HepG2 (cell line): ENCODE data around the gene TLR3. TPM values are rescaled to one million over a fixed set of nuclear protein-coding genes. Genes with fewer than 3 reads are reported as not detected.

Experiments
- EEA1 ChIP-seq: sonication (generic); formaldehyde crosslinking; IDR thresholded peaks from 2 replicates; pipeline ENCODE4 v1.5.1; 2020; ENCODE audit warnings: mild to moderate bottlenecking, missing genetic modification reagents, borderline replicate concordance
- ELF3 ChIP-seq: IDR thresholded peaks from 2 replicates; pipeline ENCODE4 v1.6.1; 2016; ENCODE audit warnings: missing genetic modification reagents, missing compliant biosample characterization
- MXD4 ChIP-seq: IDR thresholded peaks from 2 replicates; pipeline ENCODE4 v1.6.1; 2016; ENCODE audit warnings: mild to moderate bottlenecking, missing biosample characterization, missing genetic modification reagents
- SIX1 ChIP-seq: sonication (generic); formaldehyde crosslinking; IDR thresholded peaks from 2 replicates; pipeline ENCODE4 v1.4.0; 2020; ENCODE audit warnings: missing genetic modification reagents, borderline replicate concordance
- SMAD3 ChIP-seq: sonication (generic); formaldehyde crosslinking; IDR thresholded peaks from 2 replicates; pipeline ENCODE4 v1.4.0; 2020; ENCODE audit warnings: missing genetic modification reagents
- SMC3 ChIP-seq: IDR thresholded peaks from 2 replicates; pipeline ENCODE4 v1.6.1; 2011; ENCODE audit warnings: low read length, improper control_type of control experiment
- TARDBP ChIP-seq: sonication (generic); formaldehyde crosslinking; IDR thresholded peaks from 2 replicates; pipeline ENCODE4 v1.8.0; 2022; ENCODE audit warnings: mild to moderate bottlenecking, missing genetic modification reagents
- ZMYM3 ChIP-seq: sonication (generic); formaldehyde crosslinking; IDR thresholded peaks from 2 replicates; pipeline ENCODE4 v1.5.1; 2020; ENCODE audit warnings: mild to moderate bottlenecking, missing genetic modification reagents
- ZMYM4 ChIP-seq: sonication (generic); formaldehyde crosslinking; IDR thresholded peaks from 2 replicates; pipeline ENCODE4 v1.8.1; 2023; ENCODE audit warnings: mild to moderate bottlenecking, missing genetic modification reagents
- ZNF160 ChIP-seq: sonication (generic); formaldehyde crosslinking; IDR thresholded peaks from 2 replicates; pipeline ENCODE4 v1.8.0; 2022; ENCODE audit warnings: mild to moderate bottlenecking, inconsistent platforms, missing genetic modification reagents
- ZNF777 ChIP-seq: sonication (generic); formaldehyde crosslinking; IDR thresholded peaks from 2 replicates; pipeline ENCODE4 v1.4.0; 2020; ENCODE audit warnings: missing genetic modification reagents
- ZNF780A ChIP-seq: sonication (generic); formaldehyde crosslinking; IDR thresholded peaks from 2 replicates; pipeline ENCODE4 v1.8.0; 2022; ENCODE audit warnings: mild to moderate bottlenecking, missing genetic modification reagents, moderate library complexity
- polyA plus RNA-seq, 8 experiments: library from polyadenylated mRNA; depleted of rRNA in 3 of 8; stranded (reverse) in 7 of 8; unstranded in 1 of 8; fragments of >200 nt; fragmentation: Illumina TruSeq in 4 of 8; extraction: Trizol in 4 of 8; gene quantifications; 2 replicates each; pipeline versions ENCODE4 v1.2.1 to v1.2.3, GENCODE V29; 2011 to 2016; ENCODE audit warnings: low read depth in 4 of 8, missing spikeins in 1 of 8, mixed read lengths in 1 of 8; ENCODE audit not compliant: insufficient read depth in 1 of 8
- total RNA-seq, 5 experiments: library from RNA; depleted of rRNA; stranded (reverse); fragments of >200 nt; fragmentation: Illumina TruSeq; extraction: Trizol; gene quantifications; 2 replicates each; pipeline ENCODE4 v1.2.3, GENCODE V29; 2016; ENCODE audit warnings: low read depth in 1 of 5
- TF ChIP-seq, protein P1 (sequence below): IDR thresholded peaks from 2 replicates; pipeline ENCODE4 v1.4.0; 2020; ENCODE audit warnings: mild to moderate bottlenecking, missing genetic modification reagents
- TF ChIP-seq, protein P2 (sequence below): sonication (generic); formaldehyde crosslinking; IDR thresholded peaks from 2 replicates; pipeline ENCODE4 v1.4.0; 2020; ENCODE audit warnings: mild to moderate bottlenecking, missing genetic modification reagents
- TF ChIP-seq, protein P3 (sequence below): sonication (generic); formaldehyde crosslinking; IDR thresholded peaks from 2 replicates; pipeline ENCODE4 v1.5.1; 2020; ENCODE audit warnings: mild to moderate bottlenecking, missing genetic modification reagents
- TF ChIP-seq, protein P4 (sequence below), 2 experiments: sonication (generic) in 1 of 2; formaldehyde crosslinking in 1 of 2; IDR thresholded peaks; 2 replicates each; pipeline versions ENCODE4 v1.4.0 to v1.6.1; 2018 to 2020; ENCODE audit warnings: missing genetic modification reagents in 2 of 2, borderline replicate concordance in 1 of 2, low read depth in 1 of 2, mild to moderate bottlenecking in 1 of 2, missing biosample characterization in 1 of 2
- TF ChIP-seq, protein P5 (sequence below): sonication (generic); IDR thresholded peaks from 2 replicates; pipeline ENCODE4 v1.6.1; 2016; ENCODE audit warnings: low read depth, borderline replicate concordance

TLR3 gene
- total and polyA plus RNA-seq, 2 of the 13 experiments (the other 11 are each of a cell fraction or from before 2014, with no cell fraction given) = 0.11 to 0.38 TPM

DNA sequence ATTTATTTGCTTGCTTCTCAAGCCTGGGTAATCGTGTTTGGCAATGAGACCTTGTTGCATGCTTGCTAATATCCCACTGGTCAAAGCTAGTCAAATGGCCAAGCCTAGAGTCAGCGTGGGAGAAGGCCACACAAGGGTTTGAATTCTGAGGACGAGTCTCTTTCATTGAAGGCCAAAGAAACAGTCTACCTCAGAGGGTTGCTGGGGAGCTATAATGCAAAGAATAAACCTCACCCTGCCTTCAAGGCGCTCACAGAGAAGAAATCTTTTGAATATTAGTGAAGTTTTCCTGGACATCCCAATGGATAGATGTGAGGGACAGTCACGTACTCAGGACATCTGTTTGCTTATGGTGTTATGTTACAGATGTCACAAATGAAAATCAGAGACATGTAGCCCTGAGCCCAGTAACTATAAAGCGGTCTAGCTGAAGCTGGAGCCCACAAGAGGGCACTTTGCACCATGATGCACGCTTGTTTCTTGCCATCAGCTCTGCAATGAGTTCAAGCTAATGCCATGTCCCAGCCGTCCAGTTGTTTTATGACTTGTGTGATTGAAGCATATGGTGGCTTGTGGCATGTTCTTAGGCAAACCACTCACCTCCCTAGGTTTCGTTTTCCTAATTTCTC is 1.1 kb upstream of the TLR3 start (continued):
- TF ChIP-seq, protein P1, sequence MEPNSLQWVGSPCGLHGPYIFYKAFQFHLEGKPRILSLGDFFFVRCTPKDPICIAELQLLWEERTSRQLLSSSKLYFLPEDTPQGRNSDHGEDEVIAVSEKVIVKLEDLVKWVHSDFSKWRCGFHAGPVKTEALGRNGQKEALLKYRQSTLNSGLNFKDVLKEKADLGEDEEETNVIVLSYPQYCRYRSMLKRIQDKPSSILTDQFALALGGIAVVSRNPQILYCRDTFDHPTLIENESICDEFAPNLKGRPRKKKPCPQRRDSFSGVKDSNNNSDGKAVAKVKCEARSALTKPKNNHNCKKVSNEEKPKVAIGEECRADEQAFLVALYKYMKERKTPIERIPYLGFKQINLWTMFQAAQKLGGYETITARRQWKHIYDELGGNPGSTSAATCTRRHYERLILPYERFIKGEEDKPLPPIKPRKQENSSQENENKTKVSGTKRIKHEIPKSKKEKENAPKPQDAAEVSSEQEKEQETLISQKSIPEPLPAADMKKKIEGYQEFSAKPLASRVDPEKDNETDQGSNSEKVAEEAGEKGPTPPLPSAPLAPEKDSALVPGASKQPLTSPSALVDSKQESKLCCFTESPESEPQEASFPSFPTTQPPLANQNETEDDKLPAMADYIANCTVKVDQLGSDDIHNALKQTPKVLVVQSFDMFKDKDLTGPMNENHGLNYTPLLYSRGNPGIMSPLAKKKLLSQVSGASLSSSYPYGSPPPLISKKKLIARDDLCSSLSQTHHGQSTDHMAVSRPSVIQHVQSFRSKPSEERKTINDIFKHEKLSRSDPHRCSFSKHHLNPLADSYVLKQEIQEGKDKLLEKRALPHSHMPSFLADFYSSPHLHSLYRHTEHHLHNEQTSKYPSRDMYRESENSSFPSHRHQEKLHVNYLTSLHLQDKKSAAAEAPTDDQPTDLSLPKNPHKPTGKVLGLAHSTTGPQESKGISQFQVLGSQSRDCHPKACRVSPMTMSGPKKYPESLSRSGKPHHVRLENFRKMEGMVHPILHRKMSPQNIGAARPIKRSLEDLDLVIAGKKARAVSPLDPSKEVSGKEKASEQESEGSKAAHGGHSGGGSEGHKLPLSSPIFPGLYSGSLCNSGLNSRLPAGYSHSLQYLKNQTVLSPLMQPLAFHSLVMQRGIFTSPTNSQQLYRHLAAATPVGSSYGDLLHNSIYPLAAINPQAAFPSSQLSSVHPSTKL (CRISPR knock-in tag) = 0 out of 2 replicates have a peak, but pooled peaks have one; percentile 14
- TF ChIP-seq, protein P2, sequence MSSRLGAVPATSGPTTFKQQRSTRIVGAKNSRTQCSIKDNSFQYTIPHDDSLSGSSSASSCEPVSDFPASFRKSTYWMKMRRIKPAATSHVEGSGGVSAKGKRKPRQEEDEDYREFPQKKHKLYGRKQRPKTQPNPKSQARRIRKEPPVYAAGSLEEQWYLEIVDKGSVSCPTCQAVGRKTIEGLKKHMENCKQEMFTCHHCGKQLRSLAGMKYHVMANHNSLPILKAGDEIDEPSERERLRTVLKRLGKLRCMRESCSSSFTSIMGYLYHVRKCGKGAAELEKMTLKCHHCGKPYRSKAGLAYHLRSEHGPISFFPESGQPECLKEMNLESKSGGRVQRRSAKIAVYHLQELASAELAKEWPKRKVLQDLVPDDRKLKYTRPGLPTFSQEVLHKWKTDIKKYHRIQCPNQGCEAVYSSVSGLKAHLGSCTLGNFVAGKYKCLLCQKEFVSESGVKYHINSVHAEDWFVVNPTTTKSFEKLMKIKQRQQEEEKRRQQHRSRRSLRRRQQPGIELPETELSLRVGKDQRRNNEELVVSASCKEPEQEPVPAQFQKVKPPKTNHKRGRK = no peak
- TF ChIP-seq SMC3 (peak; percentile 67), ZNF780A (CRISPR knock-in tag) (no peak), TARDBP (peak; percentile 37; the same call in 1 of the 2 replicates), ZMYM4 (CRISPR knock-in tag) (peak; percentile 44; the same call in 1 of the 2 replicates), ZMYM3 (0 out of 2 replicates have a peak, but pooled peaks have one; percentile 17), ZNF777 (peak; percentile 55; the same call in 1 of the 2 replicates), MXD4 (no peak), ZNF160 (CRISPR knock-in tag) (no peak), EEA1 (CRISPR knock-in tag) (no peak), SMAD3 (CRISPR knock-in tag) (no peak), SIX1 (CRISPR knock-in tag) (peak; percentile 88; the same call in 1 of the 2 replicates), ELF3 (CRISPR knock-in tag) (0 out of 2 replicates have a peak, but pooled peaks have one; percentile 15)
- TF ChIP-seq, protein P3, sequence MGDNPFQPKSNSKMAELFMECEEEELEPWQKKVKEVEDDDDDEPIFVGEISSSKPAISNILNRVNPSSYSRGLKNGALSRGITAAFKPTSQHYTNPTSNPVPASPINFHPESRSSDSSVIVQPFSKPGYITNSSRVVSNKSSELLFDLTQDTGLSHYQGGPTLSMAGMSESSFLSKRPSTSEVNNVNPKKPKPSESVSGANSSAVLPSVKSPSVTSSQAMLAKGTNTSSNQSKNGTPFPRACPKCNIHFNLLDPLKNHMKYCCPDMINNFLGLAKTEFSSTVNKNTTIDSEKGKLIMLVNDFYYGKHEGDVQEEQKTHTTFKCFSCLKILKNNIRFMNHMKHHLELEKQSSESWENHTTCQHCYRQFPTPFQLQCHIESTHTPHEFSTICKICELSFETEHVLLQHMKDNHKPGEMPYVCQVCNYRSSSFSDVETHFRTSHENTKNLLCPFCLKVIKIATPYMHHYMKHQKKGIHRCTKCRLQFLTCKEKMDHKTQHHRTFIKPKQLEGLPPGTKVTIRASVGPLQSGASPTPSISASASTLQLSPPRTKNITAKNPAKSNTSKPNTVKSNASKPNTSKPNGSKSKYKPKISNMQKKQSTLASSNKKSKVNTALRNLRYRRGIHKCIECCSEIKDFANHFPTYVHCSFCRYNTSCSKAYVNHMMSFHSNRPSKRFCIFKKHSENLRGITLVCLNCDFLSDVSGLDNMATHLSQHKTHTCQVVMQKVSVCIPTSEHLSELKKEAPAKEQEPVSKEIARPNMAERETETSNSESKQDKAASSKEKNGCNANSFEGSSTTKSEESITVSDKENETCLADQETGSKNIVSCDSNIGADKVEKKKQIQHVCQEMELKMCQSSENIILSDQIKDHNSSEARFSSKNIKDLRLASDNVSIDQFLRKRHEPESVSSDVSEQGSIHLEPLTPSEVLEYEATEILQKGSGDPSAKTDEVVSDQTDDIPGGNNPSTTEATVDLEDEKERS = 0 out of 2 replicates have a peak, but pooled peaks have one; percentile 30
- TF ChIP-seq, protein P4, sequence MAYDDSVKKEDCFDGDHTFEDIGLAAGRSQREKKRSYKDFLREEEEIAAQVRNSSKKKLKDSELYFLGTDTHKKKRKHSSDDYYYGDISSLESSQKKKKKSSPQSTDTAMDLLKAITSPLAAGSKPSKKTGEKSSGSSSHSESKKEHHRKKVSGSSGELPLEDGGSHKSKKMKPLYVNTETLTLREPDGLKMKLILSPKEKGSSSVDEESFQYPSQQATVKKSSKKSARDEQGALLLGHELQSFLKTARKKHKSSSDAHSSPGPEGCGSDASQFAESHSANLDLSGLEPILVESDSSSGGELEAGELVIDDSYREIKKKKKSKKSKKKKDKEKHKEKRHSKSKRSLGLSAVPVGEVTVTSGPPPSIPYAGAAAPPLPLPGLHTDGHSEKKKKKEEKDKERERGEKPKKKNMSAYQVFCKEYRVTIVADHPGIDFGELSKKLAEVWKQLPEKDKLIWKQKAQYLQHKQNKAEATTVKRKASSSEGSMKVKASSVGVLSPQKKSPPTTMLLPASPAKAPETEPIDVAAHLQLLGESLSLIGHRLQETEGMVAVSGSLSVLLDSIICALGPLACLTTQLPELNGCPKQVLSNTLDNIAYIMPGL (CRISPR knock-in tag; IDR thresholded peaks at IDR 0.05; ENCODE audit: borderline replicate concordance in 1 of 2, low read depth in 1 of 2) = peak; percentile 59 to 63; a peak in 3 of 4 replicates
- TF ChIP-seq, protein P5, sequence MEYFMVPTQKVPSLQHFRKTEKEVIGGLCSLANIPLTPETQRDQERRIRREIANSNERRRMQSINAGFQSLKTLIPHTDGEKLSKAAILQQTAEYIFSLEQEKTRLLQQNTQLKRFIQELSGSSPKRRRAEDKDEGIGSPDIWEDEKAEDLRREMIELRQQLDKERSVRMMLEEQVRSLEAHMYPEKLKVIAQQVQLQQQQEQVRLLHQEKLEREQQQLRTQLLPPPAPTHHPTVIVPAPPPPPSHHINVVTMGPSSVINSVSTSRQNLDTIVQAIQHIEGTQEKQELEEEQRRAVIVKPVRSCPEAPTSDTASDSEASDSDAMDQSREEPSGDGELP = no peak
